ENCODE data around the gene NTN5.

DNA sequence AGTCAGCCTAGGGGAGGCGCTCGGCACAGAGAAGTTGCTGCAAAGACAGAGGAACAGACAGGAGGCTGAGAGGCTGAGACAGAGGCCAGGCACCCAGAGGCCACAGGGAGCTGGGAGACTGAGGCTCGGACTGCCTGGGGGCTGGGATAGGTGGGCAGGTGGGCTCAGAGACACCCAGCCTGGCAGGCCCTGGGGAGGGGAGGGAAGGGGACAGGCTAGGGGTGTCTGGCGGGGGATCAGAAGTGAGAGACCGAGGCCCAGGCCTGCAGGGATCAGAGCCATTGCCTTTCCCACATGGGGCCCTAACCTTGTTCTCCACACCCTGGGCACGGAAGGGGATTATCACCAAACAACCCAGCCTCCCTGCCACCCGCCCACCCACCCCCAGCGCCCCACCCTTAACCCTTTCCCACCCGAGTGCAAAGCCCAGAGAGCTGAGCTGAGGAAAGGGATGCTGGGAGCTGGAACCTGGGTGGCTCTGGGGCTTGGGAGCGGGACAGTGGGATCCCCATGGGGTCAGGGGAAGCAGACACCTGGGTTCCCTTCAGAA, 1.3 kb downstream of the NTN5 start:
- TF ChIP-seq CTCF (IDR thresholded peaks at IDR 0.05) (no peak), POLR2A (IDR thresholded peaks at IDR 0.05) (no peak)

Measured in heart left ventricle (tissue), 13 donors.